GM21381 (cell line): ENCODE data around the gene CCK.
"Not testable (repeated sequence)": the region's sequence is repeated elsewhere in the genome, so short reads cannot be mapped to it uniquely, and the experiment has no call there.

Source experiments
- ATAC-seq: cut with Tn5 transposase; IDR thresholded peaks from one replicate; pipeline ENCODE4 v1.9.1; 2021; ENCODE audit warnings: mild to moderate bottlenecking, moderate library complexity; ENCODE audit not compliant: unreplicated experiment

The CCK gene, protein sequence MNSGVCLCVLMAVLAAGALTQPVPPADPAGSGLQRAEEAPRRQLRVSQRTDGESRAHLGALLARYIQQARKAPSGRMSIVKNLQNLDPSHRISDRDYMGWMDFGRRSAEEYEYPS

DNA sequence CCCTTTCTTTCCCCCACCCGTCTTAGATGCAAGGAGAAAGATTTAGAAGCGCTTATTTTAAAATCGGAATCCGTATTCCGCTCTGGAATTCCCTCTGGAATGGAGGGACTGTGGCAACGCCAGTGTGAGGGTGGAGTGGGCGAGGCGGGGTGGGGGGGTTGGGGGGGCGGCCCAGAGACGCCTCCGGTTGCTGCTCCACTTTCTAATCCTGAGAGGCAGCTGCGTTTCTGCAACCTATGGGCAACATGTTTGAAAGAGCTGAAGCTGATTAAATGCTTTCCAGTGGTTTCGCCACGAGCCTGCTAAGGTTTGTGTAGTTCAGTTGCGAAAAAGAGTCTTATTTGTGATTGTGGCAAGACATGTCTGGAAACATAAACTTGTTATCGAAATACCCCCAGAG, at the start of gene CCK:
Gene CCK (minus strand): TSS at position 101 of the 400 bp plus-strand sequence. CDS start 2,555 bp downstream, outside the sequence.
- ATAC-seq = no peak

- ATAC-seq = no peak
These were observed 48.4 kb upstream of the CCK start for GRCh38 chr3:42314411-42314810.

- ATAC-seq = no peak
These were observed 42.7 kb upstream of the CCK start for GRCh38 chr3:42308651-42309050.

DNA sequence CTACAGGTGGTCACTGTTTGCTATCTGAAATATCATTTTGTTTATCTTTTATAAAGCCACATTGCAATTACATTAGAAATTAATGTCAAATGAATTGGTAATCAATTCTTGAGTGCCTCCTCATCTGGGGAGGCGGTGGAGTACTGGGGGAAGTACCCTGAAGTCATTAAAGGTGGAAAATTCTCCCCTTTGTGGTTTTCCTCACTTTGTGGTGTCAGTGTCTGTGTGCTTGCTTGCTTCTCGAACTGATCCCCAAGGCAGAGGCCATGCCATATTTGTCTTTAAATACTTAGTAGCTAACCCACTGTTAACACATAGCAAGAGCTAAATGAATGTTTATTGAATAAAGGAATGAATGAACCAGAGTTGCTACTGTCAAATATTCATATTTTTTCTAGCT, 40.5 kb upstream of the CCK start:
- no peak for ATAC-seq

- peak; percentile 57 for ATAC-seq
These were observed 37.1 kb upstream of the CCK start for GRCh38 chr3:42302924-42303634.

DNA sequence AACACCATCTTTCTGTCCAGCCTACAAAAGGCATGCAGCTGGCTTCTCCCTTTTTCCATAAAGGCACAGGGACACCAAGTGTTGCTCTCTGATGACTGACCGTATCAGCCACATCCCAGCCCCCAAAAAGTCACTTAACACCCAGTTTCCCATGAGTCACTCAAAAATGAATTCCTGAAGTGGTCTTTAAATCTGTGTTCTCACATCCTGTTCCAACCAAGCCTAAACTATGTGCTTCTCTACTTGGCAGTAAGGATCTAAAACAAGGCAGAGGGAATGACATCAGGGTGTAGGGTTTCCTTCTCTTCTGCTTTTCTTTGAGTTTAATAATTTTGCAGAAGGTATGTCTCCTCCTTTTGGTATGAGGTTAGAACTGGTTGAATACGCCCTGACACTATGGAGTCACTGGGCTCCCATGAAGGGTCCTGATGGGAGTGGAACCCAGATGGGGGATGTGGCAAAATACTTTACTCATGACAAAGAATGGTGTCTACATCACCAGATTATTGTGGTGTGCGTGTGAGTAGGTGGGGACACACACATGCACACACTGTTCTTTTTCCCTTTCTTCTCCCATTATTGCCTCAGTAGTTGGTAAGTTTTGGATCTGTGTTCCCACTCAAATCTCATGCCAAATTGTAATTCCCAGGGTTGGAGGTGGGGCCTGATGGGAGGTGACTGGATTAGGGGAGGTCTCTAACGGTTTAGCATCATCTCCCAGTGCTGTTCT, 35.6 kb upstream of the CCK start:
- ATAC-seq = no peak

- ATAC-seq = no peak
These were observed 34.8 kb upstream of the CCK start for GRCh38 chr3:42300778-42301177.

DNA sequence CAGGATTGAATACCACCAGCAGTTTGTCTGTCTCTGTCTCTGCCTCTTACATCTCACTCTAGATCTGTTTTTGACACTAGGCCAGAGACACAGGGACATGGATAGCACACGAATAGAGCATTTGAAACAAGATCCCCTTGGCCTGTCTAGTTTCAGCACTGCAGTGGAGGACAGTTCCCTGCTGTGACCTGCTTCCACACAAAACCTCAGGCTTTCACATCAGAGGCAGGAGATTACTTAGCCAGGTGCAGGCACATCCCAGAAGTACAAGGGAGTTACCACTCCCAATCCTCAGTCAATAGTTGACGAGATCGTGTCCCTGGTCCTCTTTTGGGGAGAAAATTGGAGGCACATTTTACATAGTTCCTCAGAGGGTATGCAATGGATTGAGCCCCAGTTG, 34.0 kb upstream of the CCK start:
- no peak for ATAC-seq

DNA sequence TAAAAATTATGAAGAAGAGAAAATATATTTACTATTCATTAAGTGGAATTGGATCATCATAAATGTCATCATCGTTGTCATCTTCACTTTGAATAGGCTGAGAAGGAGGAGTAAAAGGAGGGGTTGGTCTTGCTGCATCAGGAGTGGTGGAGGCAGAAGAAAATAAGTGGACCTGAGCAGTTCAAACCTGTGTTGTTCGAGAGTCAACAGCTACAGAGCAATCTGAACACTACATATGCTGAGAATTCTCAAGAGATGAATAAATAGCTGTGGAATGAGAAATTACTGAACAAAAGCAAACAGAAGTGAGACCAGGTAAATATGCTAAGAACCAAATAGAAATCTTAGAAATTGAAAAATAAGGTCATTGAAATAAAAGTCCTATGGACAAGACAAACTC, 32.3 kb upstream of the CCK start:
- no peak for ATAC-seq

DNA sequence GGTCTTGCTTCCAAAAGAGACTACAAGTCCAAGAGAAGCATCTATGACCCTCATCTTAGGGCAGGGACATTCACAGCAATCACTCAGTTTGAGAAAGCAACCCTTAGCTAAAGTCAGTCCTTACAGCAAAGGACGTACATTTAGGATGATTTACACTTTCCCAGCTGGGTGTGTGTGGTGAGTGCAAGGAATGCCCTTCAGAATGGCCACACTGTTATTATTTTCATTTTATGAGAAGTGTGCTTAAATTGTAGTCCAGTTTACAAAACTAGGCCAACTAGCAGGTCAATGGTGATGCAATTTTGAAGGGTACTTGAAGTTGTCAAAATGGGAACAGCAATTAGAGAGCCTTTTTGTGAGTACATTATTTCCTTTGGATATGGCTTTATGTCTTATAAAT, 26.0 kb upstream of the CCK start:
- no peak for ATAC-seq

- ATAC-seq = peak; percentile 86
These were observed 25.2 kb upstream of the CCK start for GRCh38 chr3:42290966-42291714.

GRCh38 chr3:42289026-42289425, 23.0 kb upstream of the CCK start:
- ATAC-seq = no peak

DNA sequence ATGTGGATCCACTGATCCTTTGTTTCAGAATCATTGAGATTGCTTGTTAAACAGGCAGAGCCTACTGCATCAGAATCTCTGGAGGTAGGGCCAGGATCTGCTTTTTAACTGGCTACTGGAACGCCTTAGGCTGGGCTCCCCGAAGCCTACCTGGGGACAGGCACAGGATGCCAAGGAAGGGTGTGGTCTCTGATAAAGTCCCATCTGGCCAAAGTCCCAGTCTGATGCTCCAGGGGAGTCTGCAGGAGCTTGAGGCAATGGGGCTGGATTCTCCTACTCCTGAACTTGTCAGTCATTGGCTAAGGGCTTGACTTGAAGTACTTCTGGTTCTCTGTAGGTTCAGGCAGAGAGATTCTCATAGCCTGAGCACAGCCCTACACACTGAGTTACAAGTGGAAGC, 22.4 kb upstream of the CCK start:
- no peak for ATAC-seq

- not testable (repeated sequence) for ATAC-seq
These were observed 21.4 kb upstream of the CCK start for GRCh38 chr3:42287423-42287822.

DNA sequence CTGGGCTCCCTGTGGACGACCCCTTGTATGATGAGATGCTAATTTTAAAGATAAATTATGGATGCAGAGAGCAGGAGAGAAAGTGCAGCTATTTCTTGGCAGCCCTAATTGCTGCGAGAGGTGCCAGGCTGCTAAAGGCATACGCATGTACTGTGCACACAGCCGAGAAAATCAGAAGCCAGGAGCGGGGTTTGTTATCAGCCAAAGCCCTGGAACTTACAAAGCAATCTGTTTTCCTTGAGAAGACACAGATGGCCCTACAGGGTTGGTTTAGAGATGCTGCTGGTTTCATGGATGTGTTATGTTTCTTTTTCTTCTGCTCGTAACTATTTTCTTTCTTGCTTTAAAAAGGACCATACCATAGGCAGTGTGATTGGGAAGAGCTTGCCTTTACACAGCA, 11.7 kb upstream of the CCK start:
- no peak for ATAC-seq

DNA sequence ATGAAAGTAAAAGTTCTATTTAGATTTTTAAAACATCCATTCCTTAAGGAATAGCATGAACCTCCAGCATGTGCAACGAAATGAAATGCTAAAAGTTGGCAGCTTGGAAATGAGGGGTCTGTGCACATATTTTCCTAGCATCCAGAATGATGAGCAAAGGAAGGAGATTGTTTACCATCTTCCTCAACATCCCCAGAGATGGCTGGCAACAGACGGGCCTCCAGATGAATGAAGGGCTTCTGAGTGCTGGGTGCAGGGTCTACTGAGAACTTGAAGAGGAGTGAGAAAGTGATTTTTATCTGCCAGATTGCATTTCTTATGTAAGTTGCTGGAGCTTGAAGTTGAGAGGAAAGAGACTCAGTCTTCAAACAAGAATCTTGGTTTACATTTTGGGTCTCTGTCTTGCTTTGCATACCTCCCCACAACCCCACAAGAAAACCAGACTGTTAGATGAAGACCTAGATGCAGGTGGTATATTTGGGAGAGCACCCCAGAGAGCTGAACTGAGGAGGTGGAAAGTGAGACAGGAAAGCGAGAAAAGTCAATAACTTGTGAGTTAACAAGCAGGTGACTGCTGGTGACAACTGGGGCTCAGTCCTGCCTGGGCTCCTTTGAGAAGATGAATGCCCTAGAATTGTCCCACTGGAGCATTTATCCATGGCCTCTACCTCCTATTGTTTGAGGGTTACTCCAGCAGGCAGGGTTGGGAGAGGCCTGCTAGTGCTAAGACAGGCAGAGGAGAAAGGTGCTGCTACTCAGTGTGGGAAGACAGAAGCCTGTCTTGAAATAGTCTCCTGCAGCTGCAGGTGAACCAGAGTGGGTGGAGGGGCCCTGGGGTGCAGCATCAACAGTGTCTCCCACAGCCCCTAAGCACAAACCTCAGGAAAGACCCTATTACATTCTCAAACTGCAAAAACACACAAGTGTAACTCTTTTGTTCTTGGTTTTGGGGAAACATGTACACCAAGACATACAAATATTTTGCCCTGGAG, 10.5 kb upstream of the CCK start:
- ATAC-seq = peak; percentile 87

DNA sequence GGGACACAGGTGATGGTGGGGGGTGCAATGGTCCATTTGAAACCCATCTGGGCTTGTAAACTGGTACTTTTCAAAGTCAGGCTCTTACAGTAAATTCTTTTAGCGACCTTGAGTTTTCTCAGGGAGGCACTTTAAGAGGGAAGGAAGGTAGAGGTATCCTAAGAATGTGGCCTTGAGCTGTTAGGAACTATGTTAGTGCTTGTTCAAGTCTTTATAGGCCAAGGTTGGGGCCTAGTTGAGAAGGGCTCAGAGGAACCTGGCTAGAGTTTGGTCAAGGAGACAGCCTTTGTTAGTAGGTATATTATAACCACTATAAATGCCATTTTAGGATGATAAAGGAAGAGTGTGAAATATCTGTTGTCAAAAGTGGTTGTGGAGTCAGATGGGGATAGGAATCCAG, 9.2 kb upstream of the CCK start:
- no peak for ATAC-seq

- ATAC-seq = no peak
These were observed 8.3 kb upstream of the CCK start for GRCh38 chr3:42274266-42274665.

DNA sequence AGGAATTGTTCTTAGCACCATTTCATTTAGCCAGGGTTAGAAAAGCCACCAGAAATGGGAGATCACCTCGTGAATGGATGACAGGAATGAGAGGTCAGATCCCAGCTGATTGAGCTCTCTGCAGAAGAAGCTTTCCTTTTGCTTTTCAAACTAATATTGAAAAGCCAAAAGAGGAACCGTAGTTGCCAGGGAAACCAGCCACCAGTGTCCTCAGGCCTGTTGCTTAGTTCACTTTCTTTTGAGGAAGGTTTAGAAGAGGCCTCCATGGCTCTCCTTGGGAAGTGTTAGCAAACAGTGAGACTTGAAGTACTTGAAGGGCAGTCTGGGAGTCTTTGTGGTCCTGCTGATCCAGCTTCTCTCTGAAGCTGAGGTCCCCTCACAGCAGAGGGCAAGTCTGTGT, 7.4 kb upstream of the CCK start:
- ATAC-seq = no peak

DNA sequence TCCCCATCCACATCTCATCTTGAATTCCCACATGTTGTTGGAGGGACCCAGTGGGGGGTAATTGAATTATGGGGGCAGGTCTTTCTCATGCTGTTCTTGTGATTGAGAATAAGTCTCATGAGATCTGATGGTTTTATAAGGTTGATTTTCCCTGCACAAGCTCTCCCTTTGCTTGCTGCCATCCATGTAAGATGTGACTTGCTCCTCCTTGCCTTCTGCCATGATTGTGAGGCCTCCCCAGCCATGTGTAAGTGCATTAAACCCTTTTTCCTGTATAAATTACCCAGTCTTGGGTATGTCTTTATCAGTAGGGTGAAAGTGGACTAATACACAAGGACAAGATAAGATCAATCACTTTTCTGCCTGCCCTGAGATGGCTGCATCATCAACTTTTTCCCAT, 5.8 kb upstream of the CCK start:
- no peak for ATAC-seq
